Subcutaneous abdominal adipose tissue (tissue), 5 donors: ENCODE results near the gene ZNF687.

ENCODE experiments used
- H3K27ac ChIP-seq: one replicate; pipeline ENCODE4 v1.7.0; 2013; ENCODE audit warnings: low read depth, mild to moderate bottlenecking, inconsistent platforms, low read length, moderate library complexity
- H3K27me3 ChIP-seq, 5 donors: one replicate each; pipeline ENCODE4 v1.7.0; 2013; ENCODE audit warnings: low read length in 5 of 5, inconsistent platforms in 1 of 5; ENCODE audit not compliant: control insufficient read depth in 5 of 5, insufficient read depth in 4 of 5
- H3K36me3 ChIP-seq, 5 donors: one replicate each; pipeline ENCODE4 v1.7.0; 2013; ENCODE audit warnings: low read length in 5 of 5; ENCODE audit not compliant: control insufficient read depth in 5 of 5, insufficient read depth in 5 of 5
- H3K4me1 ChIP-seq, 5 donors: one replicate each; pipeline ENCODE4 v1.7.0; 2013; ENCODE audit warnings: low read length in 5 of 5, mild to moderate bottlenecking in 3 of 5, moderate library complexity in 1 of 5; ENCODE audit not compliant: control insufficient read depth in 5 of 5, insufficient read depth in 5 of 5
- H3K4me3 ChIP-seq, 5 donors: one replicate each; pipeline ENCODE4 v1.7.0; 2013; ENCODE audit warnings: low read length in 5 of 5, low read depth in 1 of 5
- H3K9ac ChIP-seq, 5 donors: one replicate each; pipeline ENCODE4 v1.7.0; 2013; ENCODE audit warnings: low read length in 5 of 5, mild to moderate bottlenecking in 4 of 5, moderate library complexity in 3 of 5
- H3K9me3 ChIP-seq, 5 donors: one replicate each; pipeline ENCODE4 v1.7.0; 2013; ENCODE audit warnings: low read length in 5 of 5; ENCODE audit not compliant: control insufficient read depth in 5 of 5
- donor health status: healthy.
- donor health status: healthy.
- donor health status: healthy.
- donor health status: healthy.
- donor health status: healthy.

ZNF687 gene

GRCh38 chr1:151311589-151312331 is 29.7 kb downstream of the ZNF687 start:
- Histone ChIP-seq H3K9me3 (no peaks in the 10 kb centered on the region), H3K36me3 (peaks cover 6 to 68% (median 59%) of the 10 kb centered on the region in 5 donors), H3K4me1 (peaks cover 30 to 72% (median 66%) of the 10 kb centered on the region in 5 donors), H3K27ac (peak overlapping the region; percentile 99), H3K4me3 (peak overlapping the region in 2 of 5 donors; percentile 17 to 26), H3K9ac (peak overlapping the region; percentile 40 to 80 (median 72)), H3K27me3 (no peaks in the 10 kb centered on the region)

DNA sequence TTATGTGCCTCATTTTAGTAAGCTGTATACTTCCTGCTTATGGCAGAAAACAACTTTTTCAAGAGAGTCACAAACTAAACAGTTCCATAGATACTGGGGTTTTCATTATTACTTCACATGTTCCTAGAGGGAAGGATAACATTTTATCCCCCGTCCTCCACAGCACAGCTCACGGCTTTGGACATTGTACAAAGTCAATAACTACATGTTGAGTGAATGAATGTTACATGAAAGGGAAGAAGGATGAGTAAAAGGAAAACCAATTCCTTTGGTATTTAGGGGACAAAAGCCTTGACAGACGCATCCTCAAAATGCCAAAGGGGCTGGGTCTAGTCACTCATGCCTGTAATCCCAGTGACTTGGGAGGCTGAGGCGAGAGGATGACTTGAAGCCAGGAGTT is 30.3 kb downstream of the ZNF687 start:
- H3K27me3 ChIP-seq = no peaks in the 10 kb centered on the region
- H3K4me3 ChIP-seq = no peak overlapping the region
- peak overlapping the region; percentile 99 for H3K27ac ChIP-seq
- H3K9me3 ChIP-seq = no peaks in the 10 kb centered on the region
- peaks cover 4 to 65% (median 55%) of the 10 kb centered on the region in 5 donors for H3K36me3 ChIP-seq
- H3K9ac ChIP-seq = peak overlapping the region; percentile 40 to 76 (median 63)
- peaks cover 30 to 72% (median 66%) of the 10 kb centered on the region in 5 donors for H3K4me1 ChIP-seq

DNA sequence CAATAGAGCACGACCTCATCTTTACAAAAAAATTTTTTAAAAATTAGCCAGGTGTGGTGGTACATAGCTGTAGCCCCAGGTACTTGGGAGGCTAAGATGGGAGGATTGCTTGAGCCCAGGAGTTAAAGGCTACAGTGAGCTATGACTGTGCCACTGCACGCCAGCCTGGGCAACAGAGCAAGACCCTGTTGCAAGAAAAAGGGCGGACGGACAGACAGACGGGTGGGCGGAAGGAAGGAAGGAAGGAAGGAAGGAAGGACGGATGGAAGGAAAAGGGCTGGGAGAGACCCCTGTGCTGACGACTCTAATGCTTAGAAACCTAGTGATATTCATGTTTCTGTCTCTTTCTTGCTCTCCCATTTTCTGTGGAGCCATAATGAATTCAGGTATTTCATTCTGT is 30.7 kb downstream of the ZNF687 start:
- Histone ChIP-seq H3K9me3 (no peaks in the 10 kb centered on the region), H3K27ac (peak overlapping the region; percentile 99), H3K4me1 (peaks cover 30 to 72% (median 66%) of the 10 kb centered on the region in 5 donors)

DNA sequence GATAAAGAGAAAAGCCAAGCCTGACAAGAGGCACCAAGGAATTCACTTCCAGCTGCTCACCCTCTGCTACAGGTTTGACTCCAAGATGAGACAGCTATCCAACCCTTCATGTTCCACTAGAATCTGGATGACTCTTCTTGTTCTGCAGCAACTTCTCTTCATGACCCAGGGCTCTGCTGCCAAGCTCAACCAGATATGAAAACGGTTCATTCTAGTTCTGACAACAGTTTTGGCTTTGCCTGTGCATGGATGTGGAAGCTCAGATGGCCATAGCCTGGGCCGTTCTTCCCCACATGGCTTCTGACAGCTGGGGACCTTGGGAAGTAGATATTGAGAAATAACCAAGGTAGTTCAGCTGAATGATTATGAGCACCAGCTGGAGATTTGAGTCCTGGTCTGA is 31.4 kb downstream of the ZNF687 start:
- H3K4me1 ChIP-seq = peaks cover 30 to 72% (median 66%) of the 10 kb centered on the region in 5 donors
- H3K9me3 ChIP-seq = no peaks in the 10 kb centered on the region
- peaks cover 4 to 59% (median 48%) of the 10 kb centered on the region in 5 donors for H3K36me3 ChIP-seq
- H3K27ac ChIP-seq = peak overlapping the region; percentile 99
- H3K9ac ChIP-seq = peak overlapping the region in 4 of 5 donors; percentile 6 to 72 (median 18)
- peak overlapping the region in 1 of 5 donors; percentile 4 for H3K4me3 ChIP-seq
- no peaks in the 10 kb centered on the region for H3K27me3 ChIP-seq

More for the DNA sequence above, 30.7 kb downstream of the ZNF687 start:
- H3K4me3 ChIP-seq = no peak overlapping the region
- peaks cover 6 to 65% (median 55%) of the 10 kb centered on the region in 5 donors for H3K36me3 ChIP-seq
- H3K27me3 ChIP-seq = no peaks in the 10 kb centered on the region
- H3K9ac ChIP-seq = peak overlapping the region in 1 of 5 donors; percentile 76

DNA sequence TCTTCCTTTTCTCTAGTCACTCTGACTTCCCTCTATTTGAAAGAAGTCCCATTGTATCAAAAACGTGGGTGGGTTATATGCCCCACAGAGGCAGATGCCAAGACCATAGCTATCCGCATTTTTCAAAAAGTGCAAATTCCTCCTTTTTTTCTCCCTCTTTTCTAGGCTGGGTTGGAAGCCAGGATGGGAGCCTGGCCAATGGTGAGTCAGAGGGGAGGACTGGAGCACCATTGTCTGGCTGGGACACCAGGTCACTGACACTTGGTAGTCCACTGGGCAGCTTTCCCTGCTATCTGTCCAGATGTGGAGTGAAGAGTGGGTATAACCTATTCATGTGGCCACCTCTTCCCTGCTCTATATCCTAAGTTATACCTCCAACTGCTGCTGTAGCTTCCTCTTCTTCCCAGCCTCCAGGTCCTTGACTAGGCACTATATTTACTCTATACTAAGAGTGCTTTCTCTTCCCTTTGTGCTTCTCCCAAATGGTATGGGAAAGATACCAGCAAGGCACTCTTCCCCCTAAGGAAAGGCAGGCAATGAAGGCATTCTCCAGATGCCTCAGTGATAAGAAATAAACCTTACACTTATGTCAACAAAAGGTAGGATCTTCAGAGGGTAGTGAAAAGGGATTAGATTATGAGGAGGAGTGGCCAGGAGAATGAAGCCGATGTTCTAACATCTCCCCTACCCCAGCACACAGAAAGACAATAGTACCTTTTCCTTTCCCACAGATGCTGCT is 32.2 kb downstream of the ZNF687 start:
- Histone ChIP-seq H3K27me3 (no peaks in the 10 kb centered on the region), H3K4me3 (no peak overlapping the region), H3K4me1 (peaks cover 30 to 65% (median 58%) of the 10 kb centered on the region in 5 donors), H3K9ac (peak overlapping the region in 4 of 5 donors; percentile 8 to 72 (median 41)), H3K27ac (peak overlapping the region; percentile 99), H3K36me3 (peaks cover 7 to 59% (median 50%) of the 10 kb centered on the region in 5 donors), H3K9me3 (no peaks in the 10 kb centered on the region)

DNA sequence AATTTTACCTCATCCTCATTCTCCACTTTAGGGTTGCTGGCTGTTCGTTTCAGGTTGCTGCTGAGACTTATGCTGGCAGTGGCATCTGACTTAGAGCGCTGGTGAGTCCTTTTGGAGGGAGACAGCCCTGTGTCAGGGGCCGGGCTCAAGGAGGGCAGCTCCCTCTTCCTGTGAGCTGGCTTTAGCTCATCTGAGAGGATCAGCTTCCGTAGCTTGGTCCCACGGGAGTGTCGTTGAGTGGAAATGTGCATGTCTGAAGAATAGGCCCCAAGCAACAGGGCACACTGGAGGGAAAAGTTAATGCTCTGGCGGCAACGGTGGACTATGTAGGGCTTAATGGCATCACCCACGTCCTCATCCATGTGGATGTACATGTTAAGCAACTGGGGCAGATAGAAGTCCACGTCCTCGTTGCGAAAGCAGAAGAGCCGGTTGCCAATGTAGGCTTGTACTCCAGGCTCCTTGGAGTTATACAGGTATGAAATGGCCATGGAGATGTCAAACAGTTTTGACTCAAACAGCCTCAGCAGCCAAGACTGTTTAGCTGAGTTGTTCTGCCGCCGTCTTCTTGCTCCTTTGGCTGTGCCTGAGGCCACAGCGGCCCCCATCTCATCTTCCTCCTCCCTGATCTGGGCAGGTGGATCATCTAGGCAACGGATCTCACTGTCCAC is 33.6 kb downstream of the ZNF687 start:
- Histone ChIP-seq H3K36me3 (peaks cover 9 to 61% (median 52%) of the 10 kb centered on the region in 5 donors), H3K27me3 (no peaks in the 10 kb centered on the region), H3K4me1 (peaks cover 30 to 51% (median 44%) of the 10 kb centered on the region in 5 donors), H3K9me3 (no peaks in the 10 kb centered on the region), H3K9ac (no peak overlapping the region), H3K27ac (no peak overlapping the region), H3K4me3 (no peak overlapping the region)

- no peaks in the 10 kb centered on the region for H3K27me3 ChIP-seq
- H3K27ac ChIP-seq = no peak overlapping the region
- H3K4me3 ChIP-seq = no peak overlapping the region
- H3K36me3 ChIP-seq = peaks cover 11 to 55% (median 40%) of the 10 kb centered on the region in 5 donors
- peaks cover 10 to 20% (median 14%) of the 10 kb centered on the region in 5 donors for H3K4me1 ChIP-seq
- H3K9me3 ChIP-seq = no peaks in the 10 kb centered on the region
- H3K9ac ChIP-seq = no peak overlapping the region
Observed at GRCh38 chr1:151318975-151319374, 36.9 kb downstream of the ZNF687 start.

GRCh38 chr1:151324390-151324930 is 42.4 kb downstream of the ZNF687 start:
- no peak overlapping the region for H3K9ac ChIP-seq
- H3K36me3 ChIP-seq = peaks cover 4 to 33% (median 24%) of the 10 kb centered on the region in 5 donors
- H3K9me3 ChIP-seq = no peaks in the 10 kb centered on the region
- H3K27ac ChIP-seq = peak overlapping the region; percentile 19
- no peaks in the 10 kb centered on the region for H3K27me3 ChIP-seq
- H3K4me3 ChIP-seq = no peak overlapping the region
- peaks cover 3 to 39% (median 32%) of the 10 kb centered on the region in 5 donors for H3K4me1 ChIP-seq

GRCh38 chr1:151325231-151325630 is 43.1 kb downstream of the ZNF687 start:
- Histone ChIP-seq H3K9me3 (no peaks in the 10 kb centered on the region), H3K27me3 (no peaks in the 10 kb centered on the region), H3K9ac (peak overlapping the region in 2 of 5 donors; percentile 85 to 99), H3K4me1 (peaks cover 3 to 39% (median 32%) of the 10 kb centered on the region in 5 donors), H3K36me3 (peaks cover 4 to 29% (median 23%) of the 10 kb centered on the region in 5 donors), H3K27ac (peak overlapping the region; percentile 93), H3K4me3 (peak overlapping the region in 1 of 5 donors; percentile 86)
